SH-SY5Y (cell line): ENCODE data around the gene KNG1.

ENCODE experiments used
- GATA2 ChIP-seq: IDR thresholded peaks from 2 replicates; pipeline ENCODE4 v1.6.1; 2011; ENCODE audit warnings: mild to moderate bottlenecking, low read depth, low read length
- GATA3 ChIP-seq: IDR thresholded peaks from 2 replicates; pipeline ENCODE4 v1.6.1; 2011; ENCODE audit warnings: low read depth, mild to moderate bottlenecking, low read length, moderate library complexity

KNG1 gene

DNA sequence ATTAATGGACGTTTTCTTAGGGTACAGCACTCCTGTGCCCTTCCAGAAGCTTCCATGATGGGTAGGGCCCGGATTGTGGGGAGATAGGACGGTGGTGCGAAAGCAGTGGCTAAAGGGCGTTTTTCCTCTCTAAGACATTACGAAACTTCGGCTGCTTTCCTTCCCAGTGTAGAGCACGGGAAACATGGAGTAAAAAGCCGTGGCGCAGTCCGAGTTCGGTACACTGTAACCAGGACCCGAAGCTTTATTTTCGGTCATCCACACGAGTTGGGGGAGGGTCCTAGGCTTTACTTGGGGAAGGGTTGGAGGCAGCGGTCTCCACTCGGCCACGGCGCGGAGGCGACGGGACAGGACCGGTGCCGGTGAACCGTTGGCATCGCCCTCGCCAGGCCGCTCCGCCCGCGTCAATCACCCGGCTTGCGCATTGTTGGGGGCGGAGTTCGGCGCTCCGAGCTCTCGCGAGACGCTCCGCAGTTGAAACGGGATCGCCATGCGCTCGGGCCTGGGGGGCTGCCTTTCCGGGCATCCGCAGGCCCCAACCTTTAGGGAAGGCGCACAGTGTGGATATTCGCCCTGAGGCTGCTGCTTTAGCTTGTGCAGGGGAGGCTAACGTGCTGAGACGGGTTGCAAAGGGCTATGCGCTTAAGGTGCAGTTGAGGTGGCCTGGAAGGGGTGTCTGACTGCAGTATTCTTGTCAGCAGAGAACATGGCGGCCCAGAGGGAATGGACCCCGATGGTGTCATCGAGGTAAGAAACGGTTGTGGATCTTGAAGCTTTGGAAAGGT is 66.8 kb downstream of the KNG1 start:
- TF ChIP-seq GATA3 (no peak), GATA2 (no peak)

DNA sequence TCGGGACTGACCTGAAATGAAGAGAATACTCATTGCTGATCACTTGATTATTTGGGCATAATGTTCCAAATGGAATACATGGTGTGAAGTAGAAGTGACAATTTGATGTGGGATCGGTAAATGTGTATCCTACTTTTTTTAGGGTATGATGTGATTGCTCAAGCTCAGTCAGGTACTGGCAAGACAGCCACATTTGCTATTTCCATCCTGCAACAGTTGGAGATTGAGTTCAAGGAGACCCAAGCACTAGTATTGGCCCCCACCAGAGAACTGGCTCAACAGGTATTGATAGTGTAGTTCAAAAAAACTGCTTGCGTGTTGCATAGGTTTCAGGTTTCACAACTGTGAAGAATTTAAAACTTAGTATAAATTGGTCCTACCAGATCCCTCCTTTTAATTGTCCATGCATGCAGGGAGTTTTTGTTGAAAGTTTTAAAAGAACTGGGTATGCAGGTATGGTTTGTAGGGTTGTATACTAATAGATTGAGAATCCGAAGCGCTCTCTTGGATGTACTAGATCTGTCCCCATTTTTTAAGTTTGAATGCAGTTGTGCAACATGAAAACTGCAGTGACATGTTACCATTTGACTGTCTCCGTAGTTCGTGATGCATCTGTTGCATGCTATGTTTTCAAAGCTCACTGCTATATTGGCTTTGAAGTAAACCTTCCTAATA is 67.8 kb downstream of the KNG1 start:
- TF ChIP-seq GATA3 (no peak), GATA2 (no peak)

DNA sequence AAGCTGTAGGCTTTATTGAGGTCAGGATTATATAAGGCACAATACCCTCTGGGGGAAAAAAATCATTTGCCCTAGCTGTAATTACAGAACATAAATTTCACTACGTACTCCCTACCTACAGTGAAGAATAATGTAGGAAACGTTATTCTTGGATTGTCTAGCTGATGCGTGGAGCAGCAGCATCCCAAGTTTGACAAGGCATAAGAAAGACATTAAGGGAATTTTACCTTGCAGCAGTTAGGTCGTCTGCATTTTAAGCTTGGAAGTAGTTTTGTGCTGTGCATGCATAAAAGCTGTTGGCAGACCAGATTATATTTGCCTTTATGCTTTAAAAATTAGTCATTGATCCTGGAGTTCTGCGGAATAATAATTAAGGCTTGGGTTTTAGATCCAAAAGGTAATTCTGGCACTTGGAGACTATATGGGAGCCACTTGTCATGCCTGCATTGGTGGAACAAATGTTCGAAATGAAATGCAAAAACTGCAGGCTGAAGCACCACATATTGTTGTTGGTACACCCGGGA is 68.4 kb downstream of the KNG1 start:
- no peak for TF ChIP-seq GATA2

DNA sequence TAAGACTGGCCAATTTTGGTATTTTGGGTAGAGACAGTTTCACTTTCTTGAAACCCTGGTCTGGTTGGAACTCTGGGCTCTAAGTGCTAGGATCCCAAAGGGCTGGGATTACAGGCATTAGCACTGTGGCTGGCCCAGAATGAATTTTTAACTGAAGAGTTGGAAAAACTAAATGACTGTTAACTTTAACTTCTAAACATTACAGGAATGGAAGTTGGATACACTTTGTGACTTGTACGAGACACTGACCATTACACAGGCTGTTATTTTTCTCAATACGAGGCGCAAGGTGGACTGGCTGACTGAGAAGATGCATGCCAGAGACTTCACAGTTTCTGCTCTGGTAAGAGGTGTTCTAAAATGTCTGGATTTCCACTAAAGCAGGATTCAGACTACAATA is 69.8 kb downstream of the KNG1 start:
- TF ChIP-seq GATA2 (no peak), GATA3 (no peak)

GRCh38 chr3:186787642-186788481 is 70.7 kb downstream of the KNG1 start:
- TF ChIP-seq GATA2 (no peak), GATA3 (no peak)

DNA sequence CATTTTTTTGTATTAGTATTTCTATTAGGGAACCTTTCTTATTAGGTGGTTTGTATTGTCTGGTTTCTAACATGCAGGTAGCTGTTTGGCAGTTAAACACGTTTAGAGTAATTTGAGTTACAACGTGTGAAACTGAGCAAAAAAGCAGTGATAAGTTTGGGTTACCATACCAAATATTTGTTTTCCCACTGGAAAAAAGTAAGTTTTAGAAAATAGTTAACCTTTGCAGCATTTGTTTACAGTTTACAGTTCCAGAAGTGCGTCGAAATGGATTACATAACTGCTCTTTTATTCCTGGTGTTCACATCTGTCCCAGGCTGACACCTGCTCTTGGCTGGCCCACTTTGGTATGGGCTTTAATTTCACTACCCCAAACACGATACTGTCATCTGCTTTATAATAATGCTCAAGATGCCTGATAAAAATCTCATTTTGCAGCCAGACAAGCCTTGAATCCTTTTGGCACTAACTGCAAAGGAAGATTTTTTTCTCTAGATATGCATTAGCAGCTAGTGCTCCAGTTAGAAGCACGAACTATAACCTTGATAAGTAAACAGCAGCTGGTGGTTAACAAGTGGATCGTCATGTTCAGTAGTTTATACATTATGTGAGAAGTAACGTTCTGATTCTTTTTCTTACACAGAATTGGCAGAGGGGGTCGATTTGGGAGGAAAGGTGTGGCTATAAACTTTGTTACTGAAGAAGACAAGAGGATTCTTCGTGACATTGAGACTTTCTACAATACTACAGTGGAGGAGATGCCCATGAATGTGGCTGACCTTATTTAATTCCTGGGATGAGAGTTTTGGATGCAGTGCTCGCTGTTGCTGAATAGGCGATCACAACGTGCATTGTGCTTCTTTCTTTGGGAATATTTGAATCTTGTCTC is 71.6 kb downstream of the KNG1 start:
- TF ChIP-seq GATA3 (no peak), GATA2 (no peak; the same call in 1 of the 2 replicates)

DNA sequence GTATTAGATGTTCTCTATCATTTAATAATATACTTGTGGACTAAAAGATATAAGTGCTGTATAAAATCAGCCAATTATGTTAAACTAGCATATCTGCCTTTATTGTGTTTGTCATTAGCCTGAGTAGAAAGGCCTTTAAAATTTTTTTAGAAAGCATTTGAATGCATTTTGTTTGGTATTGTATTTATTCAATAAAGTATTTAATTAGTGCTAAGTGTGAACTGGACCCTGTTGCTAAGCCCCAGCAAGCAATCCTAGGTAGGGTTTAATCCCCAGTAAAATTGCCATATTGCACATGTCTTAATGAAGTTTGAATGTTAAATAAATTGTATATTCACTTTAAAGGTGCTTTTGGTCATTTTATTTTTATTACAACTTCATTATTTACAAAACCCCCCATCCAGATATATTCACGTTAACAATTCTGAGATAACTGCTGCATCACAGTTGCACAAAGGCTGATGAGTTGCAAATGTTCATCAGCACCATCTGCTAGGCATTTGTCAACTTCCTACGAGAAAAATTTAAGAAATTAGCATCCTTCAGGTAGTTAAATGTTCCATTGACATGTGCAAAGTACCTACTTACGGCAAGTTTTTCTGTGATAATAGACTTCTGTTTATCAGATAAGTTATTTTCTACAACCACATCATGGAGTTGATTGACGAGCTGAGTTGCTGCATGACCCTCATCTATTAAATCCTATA is 72.5 kb downstream of the KNG1 start:
- TF ChIP-seq GATA3 (no peak), GATA2 (no peak)

GRCh38 chr3:186790261-186790981 is 73.3 kb downstream of the KNG1 start:
- TF ChIP-seq GATA2 (no peak), GATA3 (no peak)
